K562 (cell line): ENCODE data around the gene CD34. TPM values are rescaled to one million over a fixed set of nuclear protein-coding genes. Genes with fewer than 3 reads are reported as not detected.

ENCODE experiments used
- ATAC-seq: fragments of 200-7000 bp; cut with Tn5 transposase; 3 replicates; pipeline ENCODE4 v1.9.1; 2020; ENCODE audit warnings: moderate library complexity
- BruUV-seq: library from RNA; stranded (reverse); fragments of 400-500 nt; replicated peaks from 2 replicates; lab custom pipeline; 2021; lab: Mats Ljungman, UMichigan
- CTCF ChIA-PET: fragments of 300-600 bp; formaldehyde crosslinking; extraction: SDS; loops from one replicate; lab custom pipeline; 2021; ENCODE audit warnings: low intra/inter-chr PET ratio; lab: Yijun Ruan, JAX
- POLR2A ChIA-PET: fragments of 300-600, 350-650 bp; sonication (Branson Sonifier 250); formaldehyde crosslinking; extraction: SDS; loops from one replicate; lab custom pipeline; 2021; ENCODE audit warnings: antibody characterized with exemption, inconsistent platforms; lab: Yijun Ruan, JAX
- DNase-seq, 4 experiments: peaks; one replicate each; pipeline versions ENCODE4 v3.0.0 to v3.0.0-alpha.2; 2011 to 2018; ENCODE audit warnings: low spot score in 3 of 4, mixed read lengths in 3 of 4; ENCODE audit errors: extremely low read depth in 1 of 4
- FAIRE-seq: peaks from 2 replicates; lab custom pipeline; 2011; peaks lifted over from hg19 to GRCh38; lab: Jason Lieb, UNC
- H2AFZ ChIP-seq: 2 replicates; pipeline ENCODE4 v1.6.0; 2011; ENCODE audit warnings: low read depth, low read length, control low read depth, inconsistent platforms
- H3K27ac ChIP-seq: fragments of 200-600 bp; 3 replicates; pipeline ENCODE4 v1.8.0; 2011; ENCODE audit warnings: low read depth, mild to moderate bottlenecking, control low read depth, inconsistent platforms, low read length, moderate library complexity, mixed read lengths; ENCODE audit errors: extremely low read depth
- H3K27me3 ChIP-seq, 2 experiments: fragments of 300-600 bp in 1 of 2; 2 replicates in 1 of 2; 3 replicates in 1 of 2; pipeline versions ENCODE4 v1.6.0 to v1.8.0; 2011; ENCODE audit warnings: inconsistent platforms in 2 of 2, low read length in 2 of 2, mild to moderate bottlenecking in 1 of 2, mixed read lengths in 1 of 2, moderate library complexity in 1 of 2; ENCODE audit not compliant: control insufficient read depth in 2 of 2, insufficient read depth in 2 of 2
- H3K36me3 ChIP-seq: fragments of 300-600 bp; 3 replicates; pipeline ENCODE4 v1.8.0; 2011; ENCODE audit warnings: mild to moderate bottlenecking, low read length, inconsistent platforms; ENCODE audit not compliant: control insufficient read depth, insufficient read depth
- H3K4me1 ChIP-seq, 2 experiments: fragments of 200-600 bp in 1 of 2; replicated peaks in 1 of 2; 2 replicates in 1 of 2; 3 replicates in 1 of 2; pipeline versions ENCODE4 v1.5.1 to v1.8.0; 2011; ENCODE audit warnings: inconsistent platforms in 2 of 2, low read length in 2 of 2, mild to moderate bottlenecking in 1 of 2, mixed read lengths in 1 of 2, moderate library complexity in 1 of 2; ENCODE audit not compliant: control insufficient read depth in 2 of 2, insufficient read depth in 2 of 2
- H3K4me2 ChIP-seq: 2 replicates; pipeline ENCODE4 v1.6.1; 2011; ENCODE audit warnings: low read length, control low read depth, inconsistent platforms, mixed read lengths; ENCODE audit not compliant: insufficient read depth
- H3K4me3 ChIP-seq: fragments of 200-600 bp; sonication (generic), shearing (Covaris generic); 2 replicates; pipeline ENCODE4 v1.5.1; 2016; ENCODE audit warnings: control low read depth, inconsistent platforms
- H3K79me2 ChIP-seq: fragments of 200-600 bp; 3 replicates; pipeline ENCODE4 v1.8.0; 2011; ENCODE audit warnings: low read length, inconsistent platforms; ENCODE audit not compliant: control insufficient read depth, insufficient read depth
- H3K9ac ChIP-seq, 2 experiments: 2 replicates each; pipeline versions ENCODE4 v1.6.0 to v1.6.1; 2011; ENCODE audit warnings: low read depth in 2 of 2, low read length in 2 of 2, control low read depth in 1 of 2, inconsistent platforms in 1 of 2, mild to moderate bottlenecking in 1 of 2, mixed read lengths in 1 of 2; ENCODE audit not compliant: insufficient read depth in 1 of 2
- H3K9me1 ChIP-seq: one replicate; pipeline ENCODE4 v1.6.0; 2011; ENCODE audit warnings: inconsistent platforms, mild to moderate bottlenecking, low read length, moderate library complexity; ENCODE audit not compliant: control insufficient read depth, insufficient read depth
- H3K9me3 ChIP-seq: replicated peaks from 2 replicates; pipeline ENCODE4 v1.5.1; 2011; ENCODE audit warnings: low read depth, low read length, inconsistent platforms; ENCODE audit not compliant: control insufficient read depth, insufficient read depth
- H4K20me1 ChIP-seq: replicated peaks from 2 replicates; pipeline ENCODE4 v1.6.1; 2011; ENCODE audit warnings: low read length, inconsistent platforms, mixed read lengths; ENCODE audit not compliant: control insufficient read depth, insufficient read depth
- CBX8 ChIP-seq: fragments of 200-600 bp; sonication (generic); IDR thresholded peaks from 2 replicates; pipeline ENCODE4 v1.6.1; 2012; ENCODE audit warnings: borderline replicate concordance, mixed run types, low read depth, mild to moderate bottlenecking, moderate library complexity, mixed read lengths, low read length, control low read depth, inconsistent platforms; ENCODE audit not compliant: poor library complexity, severe bottlenecking; ENCODE audit errors: extremely low read depth
- FOXK1 ChIP-seq: sonication (generic); formaldehyde crosslinking; IDR thresholded peaks from 2 replicates; pipeline ENCODE4 v1.8.0; 2022; ENCODE audit warnings: missing genetic modification reagents, mild to moderate bottlenecking, borderline replicate concordance
- JUN ChIP-seq, 2 experiments: sonication (generic) in 1 of 2; formaldehyde crosslinking in 1 of 2; IDR thresholded peaks; 2 replicates each; pipeline versions ENCODE4 v1.6.1 to v1.8.0; 2012 to 2022; ENCODE audit warnings: borderline replicate concordance in 2 of 2, mild to moderate bottlenecking in 2 of 2, improper control_type of control experiment in 1 of 2, low read depth in 1 of 2, low read length in 1 of 2, missing genetic modification reagents in 1 of 2
- KHSRP ChIP-seq: fragments of 450-650 bp; IDR thresholded peaks from 2 replicates; pipeline ENCODE4 v1.6.1; 2017
- L3MBTL2 ChIP-seq: fragments of 450-650 bp; IDR thresholded peaks from 2 replicates; pipeline ENCODE4 v1.6.1; 2016; ENCODE audit warnings: mild to moderate bottlenecking, moderate library complexity
- MAFK ChIP-seq: IDR thresholded peaks from 2 replicates; pipeline ENCODE4 v1.6.1; 2011; ENCODE audit warnings: low read length, improper control_type of control experiment
- MXI1 ChIP-seq: IDR thresholded peaks from 2 replicates; pipeline ENCODE4 v1.6.1; 2011; ENCODE audit warnings: low read depth, mild to moderate bottlenecking, improper control_type of control experiment, low read length
- POLR2H ChIP-seq: IDR thresholded peaks from 2 replicates; pipeline ENCODE4 v1.6.1; 2016; ENCODE audit warnings: missing genetic modification characterization, low read depth, mild to moderate bottlenecking, control low read depth, missing compliant biosample characterization, moderate library complexity
- SRF ChIP-seq, 2 experiments: fragments of 250-450, 450-650 bp in 1 of 2; sonication (Bioruptor Pico) in 1 of 2; sonication (generic) in 1 of 2; formaldehyde crosslinking; IDR thresholded peaks; 2 replicates each; pipeline versions ENCODE4 v1.5.0 to v1.5.1; 2020 to 2022; ENCODE audit warnings: mild to moderate bottlenecking in 1 of 2, missing genetic modification reagents in 1 of 2
- SRSF1 ChIP-seq: fragments of 200-400 bp; formaldehyde crosslinking; IDR thresholded peaks from 2 replicates; pipeline ENCODE4 v1.6.1; 2017; ENCODE audit warnings: mild to moderate bottlenecking, low read depth, low read length, moderate library complexity
- STAT5A ChIP-seq: IDR thresholded peaks from 2 replicates; pipeline ENCODE4 v1.6.1; 2012; ENCODE audit warnings: low read length, inconsistent platforms, borderline replicate concordance
- TAF15 ChIP-seq: fragments of 200-400 bp; formaldehyde crosslinking; IDR thresholded peaks from 2 replicates; pipeline ENCODE4 v1.6.1; 2017; ENCODE audit warnings: mild to moderate bottlenecking, low read depth, low read length, moderate library complexity
- TFAM ChIP-seq: fragments of 250-450 bp; sonication (Bioruptor Pico); conservative IDR thresholded peaks from 2 replicates; pipeline ENCODE4 v1.5.0; 2021; ENCODE audit warnings: mild to moderate bottlenecking, moderate library complexity
- THRB ChIP-seq: fragments of 450-650 bp; formaldehyde crosslinking; conservative IDR thresholded peaks from 2 replicates; pipeline ENCODE4 v1.4.0; 2022; ENCODE audit warnings: mild to moderate bottlenecking, missing genetic modification characterization
- ZNF217 ChIP-seq: sonication (generic); formaldehyde crosslinking; IDR thresholded peaks from 2 replicates; pipeline ENCODE4 v1.8.0; 2022; ENCODE audit warnings: mild to moderate bottlenecking, missing genetic modification reagents
- ZNF551 ChIP-seq: fragments of 250-450 bp; sonication (Bioruptor Pico); IDR thresholded peaks from 2 replicates; pipeline ENCODE4 v1.5.0; 2021; ENCODE audit warnings: mild to moderate bottlenecking, moderate library complexity
- whole genome bisulfite sequencing: fragments of 100-300 bp; shearing (Covaris generic); methylation state at CpG from one replicate; pipeline ENCODE4 v1.1.6; 2016; ENCODE audit warnings: low coverage, mixed read lengths; ENCODE audit not compliant: insufficient coverage; ENCODE audit errors: missing lambda C conversion rate; 5-methylcytosine and 5-hydroxymethylcytosine counted together
- in situ Hi-C: fragments of 300-500 bp; cut with MboI; formaldehyde crosslinking; loops from 4 replicates; pipeline ENCODE4 v1.15.0; 2018; ENCODE audit warnings: inconsistent platforms, mixed read lengths
- intact Hi-C: fragments of 100-400 bp; cut with micrococcal nuclease; formaldehyde crosslinking; loops from 2 replicates; pipeline ENCODE4 v1.14.2; 2022
- polyA plus RNA-seq, 8 experiments: library from polyadenylated mRNA; depleted of rRNA in 4 of 8; stranded (reverse) in 5 of 8; unstranded in 3 of 8; fragments of >200 nt; fragmentation: Nextera tagmentation in 2 of 8; fragmentation: Illumina TruSeq in 1 of 8; extraction: Ambion mirVana in 2 of 8; extraction: Trizol in 1 of 8; gene quantifications; 2 replicates each; pipeline versions ENCODE4 v1.2.1 to v1.2.3, GENCODE V29; 2011 to 2014; ENCODE audit warnings: inconsistent platforms in 1 of 8, missing spikeins in 1 of 8
- total RNA-seq, 7 experiments: library from RNA; depleted of rRNA in 6 of 7; stranded (reverse); fragments of >200 nt in 6 of 7; fragmentation: Illumina TruSeq in 2 of 7; extraction: Trizol in 2 of 7; gene quantifications; 2 replicates each; pipeline versions ENCODE4 v1.2.1 to v1.2.3, GENCODE V29; 2011 to 2021; ENCODE audit warnings: low replicate concordance in 1 of 7
- TF ChIP-seq, protein P1 (sequence below): fragments of 450-650 bp; IDR thresholded peaks from 2 replicates; pipeline ENCODE4 v1.6.1; 2017; ENCODE audit warnings: antibody characterized with exemption
- TF ChIP-seq, protein P2 (sequence below): fragments of 450-650 bp; formaldehyde crosslinking; IDR thresholded peaks from 2 replicates; pipeline ENCODE4 v1.4.0; 2020; ENCODE audit warnings: mild to moderate bottlenecking, moderate library complexity

The CD34 gene
- total and polyA plus RNA-seq, 9 of the 15 experiments (the other 6 are each of a cell fraction or from before 2014, with no cell fraction given), result not detected

GRCh38 chr1:207898836-207899235 lies 12.1 kb downstream of the CD34 start:
- POLR2A ChIA-PET, result interaction anchor here (0.8 to 1.2 kb wide), 2 partner anchors 12 to 22 kb away, joined by 3 to 4 read pairs; no protein-coding TSS in a partner anchor
- peak overlapping the region; percentile 21; the same call in 1 of the 2 replicates for H2AFZ ChIP-seq
- no peaks in the 10 kb centered on the region for H3K9me1 ChIP-seq
- CTCF ChIA-PET, result interaction anchor here (3.6 kb wide), 1 partner anchor 65 kb away, joined by 43 read pairs; no protein-coding TSS in a partner anchor
- intact Hi-C loops (no loop called here), in situ Hi-C loops (loop anchor here (5.0 kb wide), 1 partner anchor 68 kb away; no protein-coding TSS in a partner anchor)
- no TSS peak for BruUV-seq
- no peak for FAIRE-seq
- H3K27me3 ChIP-seq, result no peaks in the 10 kb centered on the region
- no peaks in the 10 kb centered on the region for H4K20me1 ChIP-seq
- no peak for ATAC-seq
- 2% methylated on average over 3 of the region's 3 CpGs for WGBS
- no peak overlapping the region for H3K4me3 ChIP-seq
- H3K27ac ChIP-seq, result no peak overlapping the region
- no peak for DNase-seq
- H3K4me1 ChIP-seq, result peaks cover 6 to 20% of the 10 kb centered on the region in 2 experiments; a peak in 4 of 5 replicates
- H3K36me3 ChIP-seq, result no peaks in the 10 kb centered on the region
- H3K79me2 ChIP-seq, result no peaks in the 10 kb centered on the region
- no peak overlapping the region for H3K9ac ChIP-seq
- H3K4me2 ChIP-seq, result no peak overlapping the region
- no peaks in the 10 kb centered on the region for H3K9me3 ChIP-seq
- TF ChIP-seq CBX8, result no peak
- TF ChIP-seq TAF15, result no peak
- no peak for TF ChIP-seq MXI1
- TF ChIP-seq MAFK, result no peak
- no peak for TF ChIP-seq STAT5A
- TF ChIP-seq, protein P1, sequence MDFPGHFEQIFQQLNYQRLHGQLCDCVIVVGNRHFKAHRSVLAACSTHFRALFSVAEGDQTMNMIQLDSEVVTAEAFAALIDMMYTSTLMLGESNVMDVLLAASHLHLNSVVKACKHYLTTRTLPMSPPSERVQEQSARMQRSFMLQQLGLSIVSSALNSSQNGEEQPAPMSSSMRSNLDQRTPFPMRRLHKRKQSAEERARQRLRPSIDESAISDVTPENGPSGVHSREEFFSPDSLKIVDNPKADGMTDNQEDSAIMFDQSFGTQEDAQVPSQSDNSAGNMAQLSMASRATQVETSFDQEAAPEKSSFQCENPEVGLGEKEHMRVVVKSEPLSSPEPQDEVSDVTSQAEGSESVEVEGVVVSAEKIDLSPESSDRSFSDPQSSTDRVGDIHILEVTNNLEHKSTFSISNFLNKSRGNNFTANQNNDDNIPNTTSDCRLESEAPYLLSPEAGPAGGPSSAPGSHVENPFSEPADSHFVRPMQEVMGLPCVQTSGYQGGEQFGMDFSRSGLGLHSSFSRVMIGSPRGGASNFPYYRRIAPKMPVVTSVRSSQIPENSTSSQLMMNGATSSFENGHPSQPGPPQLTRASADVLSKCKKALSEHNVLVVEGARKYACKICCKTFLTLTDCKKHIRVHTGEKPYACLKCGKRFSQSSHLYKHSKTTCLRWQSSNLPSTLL, result no peak
- TF ChIP-seq KHSRP, result no peak
- TF ChIP-seq, protein P2, sequence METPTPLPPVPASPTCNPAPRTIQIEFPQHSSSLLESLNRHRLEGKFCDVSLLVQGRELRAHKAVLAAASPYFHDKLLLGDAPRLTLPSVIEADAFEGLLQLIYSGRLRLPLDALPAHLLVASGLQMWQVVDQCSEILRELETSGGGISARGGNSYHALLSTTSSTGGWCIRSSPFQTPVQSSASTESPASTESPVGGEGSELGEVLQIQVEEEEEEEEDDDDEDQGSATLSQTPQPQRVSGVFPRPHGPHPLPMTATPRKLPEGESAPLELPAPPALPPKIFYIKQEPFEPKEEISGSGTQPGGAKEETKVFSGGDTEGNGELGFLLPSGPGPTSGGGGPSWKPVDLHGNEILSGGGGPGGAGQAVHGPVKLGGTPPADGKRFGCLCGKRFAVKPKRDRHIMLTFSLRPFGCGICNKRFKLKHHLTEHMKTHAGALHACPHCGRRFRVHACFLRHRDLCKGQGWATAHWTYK (CRISPR knock-in tag), result no peak
- no peak for TF ChIP-seq ZNF551
- no peak for TF ChIP-seq L3MBTL2
- TF ChIP-seq TFAM (CRISPR knock-in tag), result no peak
- no peak for TF ChIP-seq SRSF1
- TF ChIP-seq JUN (IDR thresholded peaks at IDR 0.05; ENCODE audit: borderline replicate concordance, low read depth, low read length), result no peak
- TF ChIP-seq JUN (CRISPR knock-in tag; IDR thresholded peaks at IDR 0.05; ENCODE audit: borderline replicate concordance), result no peak
- no peak for TF ChIP-seq THRB (CRISPR knock-in tag)
- TF ChIP-seq FOXK1 (CRISPR knock-in tag), result no peak
- no peak for TF ChIP-seq SRF (CRISPR knock-in tag; IDR thresholded peaks at IDR 0.05)
- TF ChIP-seq POLR2H (tag), result no peak
- no peak for TF ChIP-seq ZNF217 (CRISPR knock-in tag)
